Renal cortex interstitium (tissue), 11 donors: ENCODE measurements around the gene GLIPR2. TPM values are rescaled to one million over a fixed set of nuclear protein-coding genes. Genes with fewer than 3 reads are reported as not detected.

Experiments used
- DNase-seq, 11 donors: peaks; one replicate each; pipeline ENCODE4 v3.0.0-alpha.2; 2013; ENCODE audit warnings: low read depth in 9 of 11, low spot score in 4 of 11; ENCODE audit errors: extremely low read depth in 1 of 11
- polyA plus RNA-seq, 3 donors: library from polyadenylated mRNA; unstranded; fragments of 120-200 nt; gene quantifications; one replicate each; pipeline ENCODE4 v1.2.1, GENCODE V29; 2013; ENCODE audit not compliant: insufficient read length in 3 of 3

Gene GLIPR2
- polyA plus RNA-seq, 3 donors = 34.2 to 43.9 (median 40.1) TPM

DNA sequence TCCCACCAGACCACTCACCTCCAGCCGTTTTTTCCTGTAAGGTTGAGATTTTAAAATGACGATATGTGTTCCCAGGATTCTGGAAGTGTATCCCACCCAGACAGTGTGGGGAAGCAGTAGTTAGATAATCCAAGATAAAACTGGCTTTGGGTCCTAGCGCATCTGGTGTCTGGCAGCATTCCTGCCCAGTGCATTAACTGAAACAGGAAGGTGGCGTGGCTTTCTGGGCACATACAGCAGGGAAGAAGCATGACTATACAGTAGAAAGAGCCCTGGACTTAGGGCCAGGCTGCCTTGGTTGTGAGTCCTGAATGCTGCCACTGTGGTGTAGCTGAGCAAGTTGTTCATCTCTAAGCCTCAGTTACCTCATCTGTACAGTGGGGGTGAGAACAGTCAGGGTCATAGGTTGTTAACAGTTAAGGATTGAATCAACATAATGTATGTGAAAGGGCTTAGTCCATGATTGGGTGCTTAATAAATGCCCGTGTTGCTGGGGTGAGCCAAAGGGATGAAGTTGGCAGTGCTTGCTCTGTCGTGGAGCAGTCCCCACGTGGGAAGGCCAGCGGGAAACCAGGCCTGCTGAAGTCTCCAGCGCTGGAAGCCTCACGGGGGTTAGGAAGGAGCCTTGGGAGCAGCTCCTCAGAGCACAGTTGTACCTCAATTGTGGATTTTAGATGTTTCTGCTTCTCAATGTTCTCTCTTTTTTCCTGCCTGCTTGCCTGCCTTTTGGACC is 72.2 kb downstream of the GLIPR2 start:
- no peak for DNase-seq

DNA sequence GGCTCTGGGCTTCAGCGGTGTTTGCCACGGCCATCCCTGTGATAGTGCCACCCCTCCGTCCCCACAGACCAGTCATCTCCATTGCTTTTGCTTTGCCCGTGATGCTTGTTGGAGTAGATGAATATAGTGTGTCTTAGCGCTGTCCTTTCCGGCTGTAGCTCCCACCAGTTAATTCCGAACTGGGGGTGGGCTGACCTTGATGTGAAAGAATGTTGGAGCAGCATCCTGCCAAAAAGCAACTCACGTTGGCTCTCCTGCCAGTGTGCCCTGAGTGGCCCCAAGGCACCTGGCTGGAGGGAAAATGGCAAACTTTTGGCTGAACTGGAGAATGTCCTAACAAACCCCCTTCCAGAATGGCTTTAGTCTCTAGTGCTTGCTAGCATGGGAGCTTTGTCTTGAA is 74.2 kb downstream of the GLIPR2 start:
- no peak for DNase-seq

- no peak for DNase-seq
Measured at GRCh38 chr9:36211510-36211909, 75.0 kb downstream of the GLIPR2 start.

DNA sequence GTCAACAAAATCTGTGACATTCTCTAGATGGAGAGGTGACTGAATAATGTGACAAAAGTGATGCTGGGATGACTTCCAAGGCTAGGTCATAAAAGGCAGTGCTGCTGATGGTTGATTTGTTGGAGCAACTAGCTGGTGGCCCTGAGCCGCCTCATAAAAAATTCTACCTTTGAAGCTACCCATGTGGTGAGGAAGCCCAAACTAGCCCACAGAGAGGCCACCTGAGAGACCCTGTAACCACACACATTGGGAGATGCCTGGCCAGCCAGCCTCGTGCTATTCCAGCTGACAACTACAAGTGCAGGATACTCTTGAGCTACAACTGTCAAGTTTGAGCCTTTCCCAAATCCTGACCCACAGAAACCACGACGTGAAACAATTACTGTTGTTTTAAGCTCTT is 76.9 kb downstream of the GLIPR2 start:
- no peak for DNase-seq

Other genes starting within 250 kb of the GLIPR2 start
- gene HRCT1, start 230.5 kb upstream of the GLIPR2 start, polyA plus RNA-seq = under 1 TPM in 2 of 3 donors, not detected in 1; 0.47 to 0.60 TPM
- 1 to 10 TPM; 1.3 to 1.5 (median 1.3) TPM for gene SPAAR, start 227.2 kb upstream of the GLIPR2 start, polyA plus RNA-seq
- not detected for gene OR2S2, start 178.6 kb upstream of the GLIPR2 start, polyA plus RNA-seq
- 10 to 100 TPM; 26.5 to 32.5 (median 29.3) TPM for gene RECK, start 99.8 kb upstream of the GLIPR2 start, polyA plus RNA-seq
- gene CCIN, start 32.7 kb downstream of the GLIPR2 start, polyA plus RNA-seq = under 1 TPM; 0.27 to 0.39 (median 0.27) TPM
- 100 to 1,000 TPM; 277 to 304 (median 297) TPM for gene CLTA, start 54.2 kb downstream of the GLIPR2 start, polyA plus RNA-seq
- 10 to 100 TPM; 16.7 to 19.5 (median 18.7) TPM for gene GNE, start 121.7 kb downstream of the GLIPR2 start, polyA plus RNA-seq